PC-9 (cell line): Measurements from ENCODE around the gene LY6G5B.

ENCODE experiments used
- CTCF ChIP-seq: fragments of 200-600 bp; sonication (generic); conservative IDR thresholded peaks from 2 replicates; pipeline ENCODE4 v1.6.1; 2017; ENCODE audit warnings: mixed run types, antibody characterized with exemption, mild to moderate bottlenecking, moderate library complexity
- EZH2 ChIP-seq: fragments of 200-600 bp; sonication (generic); IDR thresholded peaks from 2 replicates; pipeline ENCODE4 v1.8.0; 2017; ENCODE audit warnings: antibody characterized with exemption, low read depth

GRCh38 chr6:31631209-31631608 is 38.6 kb upstream of the LY6G5B start:
- TF ChIP-seq CTCF (no peak), EZH2 (no peak)
